ENCODE measurements around the gene LY6G6D.
"Not testable (repeated sequence)": the region's sequence is repeated elsewhere in the genome, so short reads cannot be mapped to it uniquely, and the experiment has no call there.

The LY6G6D gene

GRCh38 chr6:31702819-31703716, 12.1 kb upstream of the LY6G6D start, which contains the start of gene ABHD16A:
ABHD16A (minus strand) TSS chr6:31703324; CDS start chr6:31703281, 43 bp downstream.
- Mint-ChIP-seq H3K27me3 (ENCODE audit: low read depth) (peaks cover 2% of the 10 kb centered on the region), H3K4me3 (peak within 1 kb of the TSS; percentile 98), H3K36me3 (ENCODE audit: low read depth) (peaks cover 19% of the 10 kb centered on the region), H3K9me3 (no peaks in the 10 kb centered on the region), H3K4me1 (ENCODE audit: low read depth) (peaks cover 16% of the 10 kb centered on the region), H3K27ac (peak within 1 kb of the TSS; percentile 97)
- peak; percentile 95 for DNase-seq (ENCODE audit: low spot score)

GRCh38 chr6:31705931-31706330, 9.2 kb upstream of the LY6G6D start:
- Mint-ChIP-seq H3K36me3 (ENCODE audit: low read depth) (peaks cover 12% of the 10 kb centered on the region), H3K4me1 (ENCODE audit: low read depth) (peaks cover 15% of the 10 kb centered on the region), H3K27ac (no peak overlapping the region), H3K9me3 (no peaks in the 10 kb centered on the region), H3K27me3 (ENCODE audit: low read depth) (peaks cover 2% of the 10 kb centered on the region), H3K4me3 (no peak overlapping the region)
- no peak for DNase-seq (ENCODE audit: low spot score)

- Mint-ChIP-seq H3K27me3 (ENCODE audit: low read depth) (peaks cover 2% of the 10 kb centered on the region), H3K4me3 (no peak within 1 kb of the TSS), H3K27ac (no peak within 1 kb of the TSS), H3K9me3 (no peaks in the 10 kb centered on the region), H3K4me1 (ENCODE audit: low read depth) (peaks cover 16% of the 10 kb centered on the region), H3K36me3 (ENCODE audit: low read depth) (peaks cover 7% of the 10 kb centered on the region)
- no peak for DNase-seq (ENCODE audit: low spot score)
Observed at GRCh38 chr6:31706599-31706998, 8.5 kb upstream of the LY6G6D start, which contains the start of gene LY6G6F. LY6G6F (plus strand) TSS chr6:31706866; CDS start chr6:31706907, 41 bp downstream.

- Mint-ChIP-seq H3K27ac (no peak overlapping the region), H3K36me3 (ENCODE audit: low read depth) (no peaks in the 10 kb centered on the region), H3K4me3 (no peak overlapping the region), H3K4me1 (ENCODE audit: low read depth) (peaks cover 16% of the 10 kb centered on the region), H3K27me3 (ENCODE audit: low read depth) (peaks cover 2% of the 10 kb centered on the region), H3K9me3 (no peaks in the 10 kb centered on the region)
- no peak for DNase-seq (ENCODE audit: low spot score)
Observed at GRCh38 chr6:31707701-31708100, 7.4 kb upstream of the LY6G6D start.

- Mint-ChIP-seq H3K36me3 (ENCODE audit: low read depth) (no peaks in the 10 kb centered on the region), H3K4me3 (no peak overlapping the region), H3K9me3 (no peaks in the 10 kb centered on the region), H3K27ac (no peak overlapping the region), H3K27me3 (ENCODE audit: low read depth) (peaks cover 3% of the 10 kb centered on the region), H3K4me1 (ENCODE audit: low read depth) (peaks cover 16% of the 10 kb centered on the region)
- DNase-seq (ENCODE audit: low spot score), result no peak
Observed at GRCh38 chr6:31708224-31708623, 6.9 kb upstream of the LY6G6D start.

- H3K4me1 Mint-ChIP-seq (ENCODE audit: low read depth), result peaks cover 16% of the 10 kb centered on the region
- not testable (repeated sequence) for H3K4me3 Mint-ChIP-seq; H3K27ac Mint-ChIP-seq; DNase-seq (ENCODE audit: low spot score); H3K27me3 Mint-ChIP-seq (ENCODE audit: low read depth); H3K36me3 Mint-ChIP-seq (ENCODE audit: low read depth); H3K9me3 Mint-ChIP-seq
Observed at GRCh38 chr6:31709157-31709556, 6.0 kb upstream of the LY6G6D start.

GRCh38 chr6:31710523-31711219, 4.5 kb upstream of the LY6G6D start:
- H3K27me3 Mint-ChIP-seq (ENCODE audit: low read depth), result peaks cover 10% of the 10 kb centered on the region
- H3K4me1 Mint-ChIP-seq (ENCODE audit: low read depth), result peaks cover 16% of the 10 kb centered on the region
- H3K36me3 Mint-ChIP-seq (ENCODE audit: low read depth), result no peaks in the 10 kb centered on the region
- H3K9me3 Mint-ChIP-seq, result no peaks in the 10 kb centered on the region
- H3K27ac Mint-ChIP-seq, result no peak overlapping the region
- no peak overlapping the region for H3K4me3 Mint-ChIP-seq
- DNase-seq (ENCODE audit: low spot score), result no peak

- no peaks in the 10 kb centered on the region for H3K36me3 Mint-ChIP-seq (ENCODE audit: low read depth)
Observed at GRCh38 chr6:31711233-31711632, 3.9 kb upstream of the LY6G6D start.

GRCh38 chr6:31712296-31712695, 2.9 kb upstream of the LY6G6D start:
- DNase-seq (ENCODE audit: low spot score), result no peak
- no peak overlapping the region for H3K27ac Mint-ChIP-seq

More at GRCh38 chr6:31711233-31711632, 3.9 kb upstream of the LY6G6D start:
- Mint-ChIP-seq H3K4me3 (no peak overlapping the region), H3K9me3 (no peaks in the 10 kb centered on the region), H3K27me3 (ENCODE audit: low read depth) (peaks cover 10% of the 10 kb centered on the region), H3K4me1 (ENCODE audit: low read depth) (peaks cover 16% of the 10 kb centered on the region), H3K27ac (no peak overlapping the region)
- DNase-seq (ENCODE audit: low spot score), result no peak

GRCh38 chr6:31713465-31713864, 1.7 kb upstream of the LY6G6D start:
- Mint-ChIP-seq H3K4me1 (ENCODE audit: low read depth) (peaks cover 16% of the 10 kb centered on the region), H3K27ac (no peak overlapping the region), H3K4me3 (no peak overlapping the region), H3K9me3 (no peaks in the 10 kb centered on the region), H3K36me3 (ENCODE audit: low read depth) (no peaks in the 10 kb centered on the region), H3K27me3 (ENCODE audit: low read depth) (peaks cover 8% of the 10 kb centered on the region)
- no peak for DNase-seq (ENCODE audit: low spot score)

More at GRCh38 chr6:31712296-31712695, 2.9 kb upstream of the LY6G6D start:
- H3K9me3 Mint-ChIP-seq, result no peaks in the 10 kb centered on the region
- H3K4me3 Mint-ChIP-seq, result no peak overlapping the region
- peaks cover 8% of the 10 kb centered on the region for H3K27me3 Mint-ChIP-seq (ENCODE audit: low read depth)
- peaks cover 16% of the 10 kb centered on the region for H3K4me1 Mint-ChIP-seq (ENCODE audit: low read depth)
- no peaks in the 10 kb centered on the region for H3K36me3 Mint-ChIP-seq (ENCODE audit: low read depth)

- H3K27ac Mint-ChIP-seq, result no peak overlapping the region
- peaks cover 19% of the 10 kb centered on the region for H3K4me1 Mint-ChIP-seq (ENCODE audit: low read depth)
- H3K27me3 Mint-ChIP-seq (ENCODE audit: low read depth), result peaks cover 8% of the 10 kb centered on the region
- no peaks in the 10 kb centered on the region for H3K36me3 Mint-ChIP-seq (ENCODE audit: low read depth)
- DNase-seq (ENCODE audit: low spot score), result no peak
- H3K9me3 Mint-ChIP-seq, result no peaks in the 10 kb centered on the region
- no peak overlapping the region for H3K4me3 Mint-ChIP-seq
Observed at GRCh38 chr6:31713991-31714684, 1.0 kb upstream of the LY6G6D start.

- DNase-seq (ENCODE audit: low spot score), result no peak
- no peaks in the 10 kb centered on the region for H3K36me3 Mint-ChIP-seq (ENCODE audit: low read depth)
- H3K9me3 Mint-ChIP-seq, result no peaks in the 10 kb centered on the region
- no peak overlapping the region for H3K27ac Mint-ChIP-seq
- peaks cover 10% of the 10 kb centered on the region for H3K27me3 Mint-ChIP-seq (ENCODE audit: low read depth)
- H3K4me3 Mint-ChIP-seq, result no peak overlapping the region
- H3K4me1 Mint-ChIP-seq (ENCODE audit: low read depth), result peaks cover 5% of the 10 kb centered on the region
Observed at GRCh38 chr6:31717499-31718222, 2.5 kb downstream of the LY6G6D start.

GRCh38 chr6:31718265-31718664, 3.1 kb downstream of the LY6G6D start:
- H3K4me3 Mint-ChIP-seq, result no peak overlapping the region
- H3K36me3 Mint-ChIP-seq (ENCODE audit: low read depth), result no peaks in the 10 kb centered on the region
- peaks cover 7% of the 10 kb centered on the region for H3K4me1 Mint-ChIP-seq (ENCODE audit: low read depth)
- no peaks in the 10 kb centered on the region for H3K9me3 Mint-ChIP-seq
- peaks cover 9% of the 10 kb centered on the region for H3K27me3 Mint-ChIP-seq (ENCODE audit: low read depth)
- no peak overlapping the region for H3K27ac Mint-ChIP-seq
- no peak for DNase-seq (ENCODE audit: low spot score)

Data from T-helper 2 cell treated with Interferon-gamma antibody and Interleukin-4, amounts not matched to agents 5 μg/mL and 100 μg/mL, for 36 hours (primary cell).